Esophagus muscularis mucosa (tissue), 4 donors: ENCODE measurements around the gene C15orf62. TPM values are rescaled to one million over a fixed set of nuclear protein-coding genes. Genes with fewer than 3 reads are reported as not detected.

Source experiments
- DNase-seq: peaks from one replicate; pipeline ENCODE4 v3.0.0-alpha.2; 2017; ENCODE audit errors: extremely low spot score
- H3K27ac ChIP-seq, 4 donors: fragments of 200-600 bp; sonication (generic); replicated peaks in 1 of 4; 1 replicate in 3 of 4; 2 replicates in 1 of 4; pipeline ENCODE4 v1.5.1; 2016 to 2019; ENCODE audit warnings: mild to moderate bottlenecking in 1 of 4
- H3K27me3 ChIP-seq, 4 donors: fragments of 200-600 bp; sonication (generic); one replicate each; pipeline versions ENCODE4 v1.5.1 to v1.6.0; 2016 to 2019
- H3K36me3 ChIP-seq, 4 donors: fragments of 200-600 bp; sonication (generic); one replicate each; pipeline ENCODE4 v1.5.1; 2016 to 2019
- H3K4me1 ChIP-seq, 4 donors: fragments of 200-600 bp; sonication (generic); one replicate each; pipeline ENCODE4 v1.5.1; 2016 to 2019
- H3K4me3 ChIP-seq, 4 donors: fragments of 200-600 bp; sonication (generic); 1 replicate in 2 of 4; 2 replicates in 2 of 4; pipeline ENCODE4 v1.5.1; 2016 to 2019; ENCODE audit warnings: mild to moderate bottlenecking in 4 of 4, moderate library complexity in 1 of 4
- H3K9me3 ChIP-seq, 4 donors: fragments of 200-600 bp; sonication (generic); 1 replicate in 3 of 4; 2 replicates in 1 of 4; pipeline ENCODE4 v1.5.1; 2016 to 2019
- EP300 ChIP-seq: sonication (generic); formaldehyde crosslinking; IDR thresholded peaks from one replicate; pipeline ENCODE4 v1.6.1; 2017; ENCODE audit warnings: antibody characterized with exemption
- POLR2A ChIP-seq: fragments of 450-650 bp; IDR thresholded peaks from one replicate; pipeline ENCODE4 v1.6.1; 2017; ENCODE audit warnings: antibody characterized with exemption, moderate library complexity, mild to moderate bottlenecking, low read depth
- POLR2AphosphoS5 ChIP-seq, 2 donors: sonication (generic); formaldehyde crosslinking; IDR thresholded peaks; one replicate each; pipeline ENCODE4 v1.6.1; 2017; ENCODE audit warnings: antibody characterized with exemption in 2 of 2
- WGBS: methylation state at CpG from one replicate; pipeline ENCODE4 v1.1.5; 2018; 5-methylcytosine and 5-hydroxymethylcytosine counted together
- intact Hi-C: fragments of 100-400 bp; cut with DNase I; formaldehyde crosslinking; loops from one replicate; pipeline ENCODE4 v1.15.1; 2023
- total RNA-seq, 4 donors: library from RNA; depleted of rRNA; stranded (reverse); fragments of >200 nt; gene quantifications; one replicate each; pipeline versions ENCODE4 v1.1.0 to v1.2.1, GENCODE V29; 2016
- TF ChIP-seq, protein P1 (sequence below), 3 experiments: fragments of 200-600 bp in 2 of 3; fragments of 450-650 bp in 1 of 3; sonication (generic) in 2 of 3; IDR thresholded peaks; one replicate each; pipeline ENCODE4 v1.5.1; 2017 to 2019; ENCODE audit warnings: antibody characterized with exemption in 3 of 3, mild to moderate bottlenecking in 2 of 3, moderate library complexity in 1 of 3

Gene C15orf62
- total RNA-seq, 4 donors from 2014 or later: under 0.01 to 1.1 (median 0.57) TPM; not detected in 1

DNA sequence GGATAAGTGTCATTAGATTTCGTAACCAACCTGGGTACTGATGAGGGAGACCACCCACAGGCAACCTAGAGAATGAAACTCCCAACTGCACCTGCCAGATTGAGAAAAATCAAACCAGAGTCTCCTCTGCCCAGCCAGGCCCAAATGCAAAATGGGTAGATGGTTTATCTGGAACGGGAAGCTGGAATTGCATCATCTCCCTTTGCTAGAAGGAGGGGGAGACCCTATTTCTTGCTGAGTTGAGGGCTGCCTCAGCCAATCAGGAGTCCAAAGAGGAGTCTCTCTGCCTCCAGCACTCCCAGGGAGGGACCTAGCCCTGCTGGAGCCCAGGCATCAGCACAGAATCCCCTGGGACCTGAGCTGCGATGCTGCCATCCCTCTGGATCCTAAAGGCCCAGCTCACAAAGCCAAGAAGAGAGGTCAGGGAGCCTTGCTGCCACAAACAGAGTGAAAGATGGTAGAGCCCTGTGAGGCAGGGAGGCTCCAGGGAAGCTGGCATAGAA is 22.8 kb upstream of the C15orf62 start:
- H3K27me3 ChIP-seq: no peaks in the 10 kb centered on the region
- no peaks in the 10 kb centered on the region for H3K9me3 ChIP-seq
- 72% methylated on average over 3 of the region's 3 CpGs for WGBS
- DNase-seq: no peak
- no peaks in the 10 kb centered on the region for H3K4me1 ChIP-seq
- peaks cover 48 to 96% (median 86%) of the 10 kb centered on the region in 4 donors for H3K36me3 ChIP-seq
- intact Hi-C loops: no loop called here
- H3K27ac ChIP-seq: no peak overlapping the region
- TF ChIP-seq, protein P1, sequence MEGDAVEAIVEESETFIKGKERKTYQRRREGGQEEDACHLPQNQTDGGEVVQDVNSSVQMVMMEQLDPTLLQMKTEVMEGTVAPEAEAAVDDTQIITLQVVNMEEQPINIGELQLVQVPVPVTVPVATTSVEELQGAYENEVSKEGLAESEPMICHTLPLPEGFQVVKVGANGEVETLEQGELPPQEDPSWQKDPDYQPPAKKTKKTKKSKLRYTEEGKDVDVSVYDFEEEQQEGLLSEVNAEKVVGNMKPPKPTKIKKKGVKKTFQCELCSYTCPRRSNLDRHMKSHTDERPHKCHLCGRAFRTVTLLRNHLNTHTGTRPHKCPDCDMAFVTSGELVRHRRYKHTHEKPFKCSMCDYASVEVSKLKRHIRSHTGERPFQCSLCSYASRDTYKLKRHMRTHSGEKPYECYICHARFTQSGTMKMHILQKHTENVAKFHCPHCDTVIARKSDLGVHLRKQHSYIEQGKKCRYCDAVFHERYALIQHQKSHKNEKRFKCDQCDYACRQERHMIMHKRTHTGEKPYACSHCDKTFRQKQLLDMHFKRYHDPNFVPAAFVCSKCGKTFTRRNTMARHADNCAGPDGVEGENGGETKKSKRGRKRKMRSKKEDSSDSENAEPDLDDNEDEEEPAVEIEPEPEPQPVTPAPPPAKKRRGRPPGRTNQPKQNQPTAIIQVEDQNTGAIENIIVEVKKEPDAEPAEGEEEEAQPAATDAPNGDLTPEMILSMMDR (IDR thresholded peaks at IDR 0.05): no peak
- TF ChIP-seq POLR2A (no peak), EP300 (no peak), POLR2AphosphoS5 (IDR thresholded peaks at IDR 0.05) (no peak)
- no peak overlapping the region for H3K4me3 ChIP-seq

DNA sequence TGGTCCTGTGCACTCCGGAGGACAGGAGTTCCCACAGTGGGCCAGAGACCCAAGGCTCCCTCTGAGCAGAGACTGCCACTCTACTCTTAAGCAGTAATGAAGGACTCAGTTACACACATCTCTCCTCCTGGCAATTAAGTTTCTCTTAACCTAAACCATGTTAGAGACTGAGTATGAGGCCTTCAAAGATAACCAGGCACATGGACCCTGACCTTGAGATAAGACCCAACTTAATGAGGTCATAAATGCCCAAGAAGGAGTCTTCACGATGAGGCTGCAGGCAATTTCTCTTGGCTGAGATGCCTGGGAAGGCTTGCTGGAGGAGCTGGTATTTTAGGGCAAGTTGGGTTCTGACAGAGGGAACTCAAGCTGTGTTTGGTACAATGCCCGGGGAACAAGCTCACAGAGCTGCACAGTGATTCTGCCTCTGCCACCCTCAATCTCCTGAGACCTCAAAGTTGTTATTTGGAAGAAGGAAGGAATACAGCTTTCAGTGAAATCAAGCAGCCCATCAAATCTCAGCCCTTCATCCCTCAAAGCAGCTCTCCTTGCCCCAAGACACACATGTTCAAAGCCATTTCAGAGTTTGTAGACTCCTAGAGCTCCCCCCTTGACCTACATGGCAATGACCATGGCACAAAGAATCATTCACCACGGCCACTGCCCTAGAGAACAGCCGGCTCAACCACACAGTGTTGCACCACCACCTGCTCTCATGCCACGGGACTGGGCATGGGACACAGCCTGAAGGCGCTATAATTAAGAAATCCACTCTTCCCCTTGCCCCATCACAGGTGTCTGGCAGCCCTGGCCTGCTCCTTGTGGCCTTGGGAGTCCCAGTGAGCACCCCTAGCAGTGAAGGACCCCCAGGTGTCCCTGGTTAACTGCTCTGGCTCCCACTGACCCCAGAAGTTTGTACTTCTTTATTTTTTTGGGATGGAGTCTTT is 21.8 kb upstream of the C15orf62 start:
- DNase-seq: no peak
- intact Hi-C loops: no loop called here
- H3K4me1 ChIP-seq: peaks cover 0 to 10% (median 6%) of the 10 kb centered on the region in 4 donors
- H3K27me3 ChIP-seq: no peaks in the 10 kb centered on the region
- H3K36me3 ChIP-seq: peaks cover 40 to 95% (median 83%) of the 10 kb centered on the region in 4 donors
- no peaks in the 10 kb centered on the region for H3K9me3 ChIP-seq
- no peak overlapping the region for H3K27ac ChIP-seq
- WGBS: 77% methylated on average over 4 of the region's 7 CpGs
- TF ChIP-seq, protein P1 (IDR thresholded peaks at IDR 0.05): no peak
- no peak for TF ChIP-seq POLR2AphosphoS5 (IDR thresholded peaks at IDR 0.05)
- no peak for TF ChIP-seq EP300
- no peak for TF ChIP-seq POLR2A
- H3K4me3 ChIP-seq: no peak overlapping the region

DNA sequence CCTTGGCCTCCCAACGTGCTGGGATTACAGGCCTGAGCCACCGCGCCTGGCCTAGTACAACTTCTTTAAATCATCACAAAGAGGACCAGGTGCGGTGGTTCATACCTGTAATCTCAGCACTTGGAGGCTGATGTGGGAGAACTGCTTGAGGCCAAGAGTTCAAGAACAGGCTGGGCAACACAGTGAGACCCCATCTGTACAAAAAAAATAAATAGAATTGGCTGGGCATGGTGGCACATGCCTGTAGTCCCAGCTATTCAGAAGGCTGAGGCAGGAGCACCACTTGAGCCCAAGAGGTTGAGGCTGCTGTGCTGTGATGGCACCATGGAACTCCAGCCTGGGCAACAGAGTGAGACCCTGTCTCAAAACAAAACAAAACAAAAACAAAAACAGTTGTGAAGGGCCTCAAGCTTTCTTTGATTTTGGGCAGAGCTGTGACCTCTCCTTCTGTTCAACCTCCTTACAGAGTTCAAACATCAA is 20.6 kb upstream of the C15orf62 start:
- DNase-seq: no peak
- Histone ChIP-seq H3K27ac (no peak overlapping the region), H3K27me3 (no peaks in the 10 kb centered on the region), H3K36me3 (peaks cover 28 to 82% (median 71%) of the 10 kb centered on the region in 4 donors), H3K4me3 (no peak overlapping the region), H3K9me3 (no peaks in the 10 kb centered on the region), H3K4me1 (peaks cover 7 to 22% (median 17%) of the 10 kb centered on the region in 4 donors)
- intact Hi-C loops: no loop called here
- 97% methylated on average over 4 of the region's 4 CpGs for WGBS
- TF ChIP-seq EP300: no peak
- no peak for TF ChIP-seq POLR2A
- no peak for TF ChIP-seq POLR2AphosphoS5 (IDR thresholded peaks at IDR 0.05)
- TF ChIP-seq, protein P1 (IDR thresholded peaks at IDR 0.05): no peak

DNA sequence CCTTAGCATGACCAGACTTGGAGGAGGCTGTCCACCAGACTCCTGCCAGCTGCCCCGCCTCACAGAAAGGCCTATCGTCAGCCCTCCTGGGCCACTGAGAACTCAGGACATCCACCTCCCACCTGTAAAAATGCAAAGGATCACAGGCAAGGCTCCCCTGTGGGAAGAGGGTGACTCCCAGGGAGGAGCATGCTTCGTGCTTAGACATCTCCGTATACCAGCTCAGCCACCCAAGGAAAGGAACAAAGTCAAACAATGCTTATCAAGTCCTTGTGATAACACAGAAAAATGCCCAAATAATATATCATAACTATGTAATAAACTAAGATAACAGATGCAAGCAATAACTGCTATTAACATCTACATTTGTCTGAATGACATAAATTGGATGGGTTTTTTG is 18.9 kb upstream of the C15orf62 start:
- no peaks in the 10 kb centered on the region for H3K27me3 ChIP-seq
- TF ChIP-seq POLR2A (no peak), POLR2AphosphoS5 (IDR thresholded peaks at IDR 0.05) (no peak), EP300 (no peak)
- TF ChIP-seq, protein P1 (IDR thresholded peaks at IDR 0.05): no peak

More for the DNA sequence above, 18.9 kb upstream of the C15orf62 start:
- DNase-seq: no peak
- Histone ChIP-seq H3K4me1 (peaks cover 15 to 31% (median 25%) of the 10 kb centered on the region in 4 donors), H3K36me3 (peaks cover 20 to 67% (median 54%) of the 10 kb centered on the region in 4 donors), H3K27ac (no peak overlapping the region), H3K4me3 (no peak overlapping the region), H3K9me3 (no peaks in the 10 kb centered on the region)
- intact Hi-C loops: loop anchor here (5.0 to 10.0 kb wide), 2 partner anchors 146 to 186 kb away; partner anchors contain the start of genes CCDC32 and RPUSD2
- WGBS: 86% methylated on average over 2 of the region's 4 CpGs
